ENCODE data around the gene GRID1. TPM values are rescaled to one million over a fixed set of nuclear protein-coding genes. Genes with fewer than 3 reads are reported as not detected.

The GRID1 gene
- total RNA-seq, 1 experiment from 2014 or later: 0.37 TPM

DNA sequence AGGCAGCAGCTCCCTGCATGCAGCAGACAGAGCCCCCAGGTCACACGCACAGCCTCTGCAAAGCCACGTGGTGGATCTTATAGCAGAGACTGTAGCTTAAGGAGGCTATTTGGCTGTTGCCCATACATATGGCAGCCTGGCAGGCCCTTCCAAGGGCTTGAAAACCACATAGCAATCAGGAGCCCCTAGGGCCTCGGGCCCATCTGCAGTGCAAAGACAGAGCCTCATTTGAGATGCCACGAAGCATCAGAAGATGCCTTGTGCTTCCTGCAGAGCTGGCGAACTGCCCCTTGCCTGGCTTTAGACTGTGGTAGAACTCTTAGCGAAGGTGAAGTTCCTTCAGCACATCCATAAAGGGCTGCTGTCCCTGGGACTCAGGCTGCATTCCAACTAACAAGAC, 309.9 kb downstream of the GRID1 start:
- Mint-ChIP-seq H3K4me3 (no peak overlapping the region), H3K4me1 (peaks cover 5% of the 10 kb centered on the region; the same call in 1 of the 2 replicates), H3K9me3 (peaks cover 20% of the 10 kb centered on the region), H3K36me3 (no peaks in the 10 kb centered on the region), H3K27ac (no peak overlapping the region), H3K27me3 (ENCODE audit: low read depth) (no peaks in the 10 kb centered on the region; the same call in none of the 2 replicates)
- ChIA-PET POLR2A (no interaction called here), CTCF (no interaction called here)
- TF ChIP-seq ESRRA (CRISPR knock-in tag; IDR thresholded peaks at IDR 0.05; ENCODE audit: borderline replicate concordance): no peak
- no peak for TF ChIP-seq NFE2L1 (CRISPR knock-in tag; IDR thresholded peaks at IDR 0.05)
- TF ChIP-seq, protein P1, sequence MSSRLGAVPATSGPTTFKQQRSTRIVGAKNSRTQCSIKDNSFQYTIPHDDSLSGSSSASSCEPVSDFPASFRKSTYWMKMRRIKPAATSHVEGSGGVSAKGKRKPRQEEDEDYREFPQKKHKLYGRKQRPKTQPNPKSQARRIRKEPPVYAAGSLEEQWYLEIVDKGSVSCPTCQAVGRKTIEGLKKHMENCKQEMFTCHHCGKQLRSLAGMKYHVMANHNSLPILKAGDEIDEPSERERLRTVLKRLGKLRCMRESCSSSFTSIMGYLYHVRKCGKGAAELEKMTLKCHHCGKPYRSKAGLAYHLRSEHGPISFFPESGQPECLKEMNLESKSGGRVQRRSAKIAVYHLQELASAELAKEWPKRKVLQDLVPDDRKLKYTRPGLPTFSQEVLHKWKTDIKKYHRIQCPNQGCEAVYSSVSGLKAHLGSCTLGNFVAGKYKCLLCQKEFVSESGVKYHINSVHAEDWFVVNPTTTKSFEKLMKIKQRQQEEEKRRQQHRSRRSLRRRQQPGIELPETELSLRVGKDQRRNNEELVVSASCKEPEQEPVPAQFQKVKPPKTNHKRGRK (CRISPR knock-in tag; IDR thresholded peaks at IDR 0.05; ENCODE audit: borderline replicate concordance): no peak
- TF ChIP-seq GTF2I (CRISPR knock-in tag; conservative IDR thresholded peaks at IDR 0.05): no peak
- no peak for DNase-seq (ENCODE audit: low spot score)
- ATAC-seq: no peak

DNA sequence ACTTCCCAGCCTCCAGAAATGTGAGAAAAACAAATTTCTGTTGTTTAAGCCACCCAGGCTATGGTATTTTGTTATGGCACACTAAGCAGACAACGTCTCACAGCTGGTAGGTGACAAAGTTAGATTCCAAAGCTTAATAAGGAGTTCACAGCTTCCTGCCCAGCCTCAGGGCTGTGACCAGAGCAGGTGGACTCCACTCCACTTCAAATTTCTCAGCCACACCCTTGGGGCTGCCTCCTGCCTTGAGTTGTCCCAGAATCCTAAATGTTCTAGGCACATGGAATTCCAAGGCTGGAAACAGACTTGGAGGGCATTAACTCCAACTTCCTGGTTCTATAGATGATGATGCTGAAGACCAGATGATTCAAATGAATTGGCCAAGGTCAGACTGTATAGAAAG, 310.7 kb downstream of the GRID1 start:
- Mint-ChIP-seq H3K36me3 (no peaks in the 10 kb centered on the region), H3K4me3 (no peak overlapping the region), H3K27ac (no peak overlapping the region), H3K4me1 (peaks cover 5% of the 10 kb centered on the region; the same call in 1 of the 2 replicates), H3K9me3 (peaks cover 20% of the 10 kb centered on the region), H3K27me3 (ENCODE audit: low read depth) (no peaks in the 10 kb centered on the region; the same call in none of the 2 replicates)
- ATAC-seq (no peak), DNase-seq (ENCODE audit: low spot score) (no peak)
- POLR2A ChIA-PET: no interaction called here
- TF ChIP-seq ZNF138 (CRISPR knock-in tag; conservative IDR thresholded peaks at IDR 0.05): no peak
- TF ChIP-seq JUN (CRISPR knock-in tag; IDR thresholded peaks at IDR 0.05): no peak
- TF ChIP-seq CREB1 (CRISPR knock-in tag; IDR thresholded peaks at IDR 0.05): no peak
- TF ChIP-seq, protein P2, sequence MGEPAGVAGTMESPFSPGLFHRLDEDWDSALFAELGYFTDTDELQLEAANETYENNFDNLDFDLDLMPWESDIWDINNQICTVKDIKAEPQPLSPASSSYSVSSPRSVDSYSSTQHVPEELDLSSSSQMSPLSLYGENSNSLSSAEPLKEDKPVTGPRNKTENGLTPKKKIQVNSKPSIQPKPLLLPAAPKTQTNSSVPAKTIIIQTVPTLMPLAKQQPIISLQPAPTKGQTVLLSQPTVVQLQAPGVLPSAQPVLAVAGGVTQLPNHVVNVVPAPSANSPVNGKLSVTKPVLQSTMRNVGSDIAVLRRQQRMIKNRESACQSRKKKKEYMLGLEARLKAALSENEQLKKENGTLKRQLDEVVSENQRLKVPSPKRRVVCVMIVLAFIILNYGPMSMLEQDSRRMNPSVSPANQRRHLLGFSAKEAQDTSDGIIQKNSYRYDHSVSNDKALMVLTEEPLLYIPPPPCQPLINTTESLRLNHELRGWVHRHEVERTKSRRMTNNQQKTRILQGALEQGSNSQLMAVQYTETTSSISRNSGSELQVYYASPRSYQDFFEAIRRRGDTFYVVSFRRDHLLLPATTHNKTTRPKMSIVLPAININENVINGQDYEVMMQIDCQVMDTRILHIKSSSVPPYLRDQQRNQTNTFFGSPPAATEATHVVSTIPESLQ (CRISPR knock-in tag; IDR thresholded peaks at IDR 0.05): no peak
- TF ChIP-seq, protein P3, sequence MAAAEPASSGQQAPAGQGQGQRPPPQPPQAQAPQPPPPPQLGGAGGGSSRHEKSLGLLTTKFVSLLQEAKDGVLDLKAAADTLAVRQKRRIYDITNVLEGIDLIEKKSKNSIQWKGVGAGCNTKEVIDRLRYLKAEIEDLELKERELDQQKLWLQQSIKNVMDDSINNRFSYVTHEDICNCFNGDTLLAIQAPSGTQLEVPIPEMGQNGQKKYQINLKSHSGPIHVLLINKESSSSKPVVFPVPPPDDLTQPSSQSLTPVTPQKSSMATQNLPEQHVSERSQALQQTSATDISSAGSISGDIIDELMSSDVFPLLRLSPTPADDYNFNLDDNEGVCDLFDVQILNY (CRISPR knock-in tag; IDR thresholded peaks at IDR 0.05): no peak
- no peak for TF ChIP-seq JAZF1 (CRISPR knock-in tag; IDR thresholded peaks at IDR 0.05)
- TF ChIP-seq HMGA2 (CRISPR knock-in tag; IDR thresholded peaks at IDR 0.05): no peak
- TF ChIP-seq, protein P4, sequence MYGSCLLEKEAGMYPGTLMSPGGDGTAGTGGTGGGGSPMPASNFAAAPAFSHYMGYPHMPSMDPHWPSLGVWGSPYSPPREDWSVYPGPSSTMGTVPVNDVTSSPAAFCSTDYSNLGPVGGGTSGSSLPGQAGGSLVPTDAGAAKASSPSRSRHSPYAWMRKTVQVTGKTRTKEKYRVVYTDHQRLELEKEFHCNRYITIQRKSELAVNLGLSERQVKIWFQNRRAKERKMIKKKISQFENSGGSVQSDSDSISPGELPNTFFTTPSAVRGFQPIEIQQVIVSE (CRISPR knock-in tag; IDR thresholded peaks at IDR 0.05; ENCODE audit: borderline replicate concordance): no peak
- TF ChIP-seq FOXK1 (CRISPR knock-in tag; IDR thresholded peaks at IDR 0.05): no peak
- no peak for TF ChIP-seq ETV6 (CRISPR knock-in tag; IDR thresholded peaks at IDR 0.05)
- TF ChIP-seq, protein P5, sequence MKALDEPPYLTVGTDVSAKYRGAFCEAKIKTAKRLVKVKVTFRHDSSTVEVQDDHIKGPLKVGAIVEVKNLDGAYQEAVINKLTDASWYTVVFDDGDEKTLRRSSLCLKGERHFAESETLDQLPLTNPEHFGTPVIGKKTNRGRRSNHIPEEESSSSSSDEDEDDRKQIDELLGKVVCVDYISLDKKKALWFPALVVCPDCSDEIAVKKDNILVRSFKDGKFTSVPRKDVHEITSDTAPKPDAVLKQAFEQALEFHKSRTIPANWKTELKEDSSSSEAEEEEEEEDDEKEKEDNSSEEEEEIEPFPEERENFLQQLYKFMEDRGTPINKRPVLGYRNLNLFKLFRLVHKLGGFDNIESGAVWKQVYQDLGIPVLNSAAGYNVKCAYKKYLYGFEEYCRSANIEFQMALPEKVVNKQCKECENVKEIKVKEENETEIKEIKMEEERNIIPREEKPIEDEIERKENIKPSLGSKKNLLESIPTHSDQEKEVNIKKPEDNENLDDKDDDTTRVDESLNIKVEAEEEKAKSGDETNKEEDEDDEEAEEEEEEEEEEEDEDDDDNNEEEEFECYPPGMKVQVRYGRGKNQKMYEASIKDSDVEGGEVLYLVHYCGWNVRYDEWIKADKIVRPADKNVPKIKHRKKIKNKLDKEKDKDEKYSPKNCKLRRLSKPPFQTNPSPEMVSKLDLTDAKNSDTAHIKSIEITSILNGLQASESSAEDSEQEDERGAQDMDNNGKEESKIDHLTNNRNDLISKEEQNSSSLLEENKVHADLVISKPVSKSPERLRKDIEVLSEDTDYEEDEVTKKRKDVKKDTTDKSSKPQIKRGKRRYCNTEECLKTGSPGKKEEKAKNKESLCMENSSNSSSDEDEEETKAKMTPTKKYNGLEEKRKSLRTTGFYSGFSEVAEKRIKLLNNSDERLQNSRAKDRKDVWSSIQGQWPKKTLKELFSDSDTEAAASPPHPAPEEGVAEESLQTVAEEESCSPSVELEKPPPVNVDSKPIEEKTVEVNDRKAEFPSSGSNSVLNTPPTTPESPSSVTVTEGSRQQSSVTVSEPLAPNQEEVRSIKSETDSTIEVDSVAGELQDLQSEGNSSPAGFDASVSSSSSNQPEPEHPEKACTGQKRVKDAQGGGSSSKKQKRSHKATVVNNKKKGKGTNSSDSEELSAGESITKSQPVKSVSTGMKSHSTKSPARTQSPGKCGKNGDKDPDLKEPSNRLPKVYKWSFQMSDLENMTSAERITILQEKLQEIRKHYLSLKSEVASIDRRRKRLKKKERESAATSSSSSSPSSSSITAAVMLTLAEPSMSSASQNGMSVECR (CRISPR knock-in tag; IDR thresholded peaks at IDR 0.05; ENCODE audit: borderline replicate concordance): no peak
- TF ChIP-seq EMX1 (CRISPR knock-in tag; IDR thresholded peaks at IDR 0.05): no peak
- no peak for TF ChIP-seq PRRX2 (CRISPR knock-in tag; IDR thresholded peaks at IDR 0.05)
- no peak for TF ChIP-seq NR2C2 (CRISPR knock-in tag; IDR thresholded peaks at IDR 0.05)
- CTCF ChIA-PET: no interaction called here

Measured in WTC11 (cell line).